ENCODE results near the gene UBE3A. TPM values are rescaled to one million over a fixed set of nuclear protein-coding genes. Genes with fewer than 3 reads are reported as not detected.

UBE3A gene
- total RNA-seq, 1 experiment from 2014 or later: 104 TPM

DNA sequence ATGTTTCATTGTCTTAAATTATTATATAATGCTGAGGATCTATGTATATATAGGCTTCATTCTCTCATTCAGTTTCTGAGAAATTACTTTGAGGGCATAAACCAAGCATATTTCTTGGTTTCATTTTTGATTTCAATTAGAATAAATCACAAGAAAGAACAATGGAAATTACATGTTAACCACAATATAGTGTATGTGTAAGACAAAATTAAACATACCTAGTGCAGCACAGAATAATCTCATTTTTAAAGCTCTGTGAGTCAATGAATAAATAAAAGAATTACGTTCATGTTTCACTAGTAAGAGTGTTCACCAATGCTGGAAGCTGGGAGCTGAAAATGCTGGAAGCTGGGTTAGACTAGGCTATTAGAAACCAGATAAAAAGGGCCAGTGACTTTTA lies 72.8 kb downstream of the UBE3A start:
- no peaks in the 10 kb centered on the region for H3K4me1 ChIP-seq (ENCODE audit: control insufficient read depth in 1 of 2, insufficient read depth in 2 of 2, low read length in 2 of 2)
- no peak overlapping the region for H3K27ac ChIP-seq (ENCODE audit: low read depth, low read length)
- no peak for ATAC-seq
- ChIA-PET POLR2A (no interaction called here), CTCF (no interaction called here), RAD21 (ENCODE audit: low non-redundant PET in 1 of 2, low total read pairs in 2 of 2, uncharacterized antibody in 2 of 2, unreplicated experiment in 2 of 2) (no interaction called here)
- no peaks in the 10 kb centered on the region; the same call in 1 of the 2 replicates for H4K20me1 ChIP-seq (ENCODE audit: insufficient read depth)
- no peak overlapping the region for H3K4me2 ChIP-seq (ENCODE audit: low read length)
- DNase-seq (ENCODE audit: low read depth, low spot score): no peak
- no peak overlapping the region for H3K4me3 ChIP-seq (replicated peaks in 1 of 2; ENCODE audit: low read depth in 1 of 2, low read length in 2 of 2)
- BruUV-seq (replicated peaks): no TSS peak
- no peak for TF ChIP-seq FOSL1 (IDR thresholded peaks at IDR 0.05; ENCODE audit: low read depth)
- TF ChIP-seq SRF (IDR thresholded peaks at IDR 0.05; ENCODE audit: low read depth): no peak
- TF ChIP-seq CBX3 (IDR thresholded peaks at IDR 0.05; ENCODE audit: low read depth): no peak
- no peak for TF ChIP-seq EZH2phosphoT487 (IDR thresholded peaks at IDR 0.05; ENCODE audit: borderline replicate concordance)
- H3K27me3 ChIP-seq (ENCODE audit: insufficient read depth, low read length): no peaks in the 10 kb centered on the region
- H3K36me3 ChIP-seq (ENCODE audit: control insufficient read depth in 1 of 2, insufficient read depth in 2 of 2, low read length in 2 of 2): peaks cover 4 to 11% of the 10 kb centered on the region in 2 experiments; a peak in 3 of 4 replicates
- no peaks in the 10 kb centered on the region for H3K9me3 ChIP-seq (ENCODE audit: control insufficient read depth in 1 of 2, insufficient read depth in 1 of 2, low read depth in 1 of 2, low read length in 2 of 2)
- intact Hi-C loops (cut with micrococcal nuclease): no loop called here
- no peak overlapping the region for H2AFZ ChIP-seq (ENCODE audit: low read depth, low read length, poor library complexity, severe bottlenecking)
- H3K79me2 ChIP-seq (ENCODE audit: insufficient read depth, low read length): peaks cover 94% of the 10 kb centered on the region
- no peaks in the 10 kb centered on the region for H3K9me2 ChIP-seq (ENCODE audit: insufficient read depth)
- no peak overlapping the region for H3K9ac ChIP-seq (ENCODE audit: low read length)

DNA sequence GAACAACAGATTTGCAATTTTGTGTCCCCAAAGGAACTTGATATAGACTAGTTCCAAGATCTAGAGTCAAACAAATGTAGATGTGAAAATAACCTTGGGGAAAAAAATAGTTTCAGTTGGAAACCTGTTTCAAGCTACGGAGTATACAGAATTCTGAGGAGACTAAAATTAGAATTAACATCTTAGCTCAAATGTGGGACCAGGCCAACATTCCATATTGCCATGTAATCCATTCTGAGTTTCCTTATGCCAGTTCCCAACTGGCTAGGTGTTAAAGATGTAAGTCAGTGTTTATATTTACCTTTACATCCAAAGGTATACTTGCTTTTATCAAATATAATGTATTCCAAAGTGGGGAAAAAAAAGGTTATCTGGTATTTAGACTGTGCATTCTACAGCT lies 76.3 kb downstream of the UBE3A start:
- intact Hi-C loops (cut with micrococcal nuclease): no loop called here

More for the DNA sequence above, 76.3 kb downstream of the UBE3A start:
- Histone ChIP-seq H3K9me2 (ENCODE audit: insufficient read depth) (no peaks in the 10 kb centered on the region), H4K20me1 (ENCODE audit: insufficient read depth) (peaks cover 6% of the 10 kb centered on the region; the same call in 1 of the 2 replicates), H3K27me3 (ENCODE audit: insufficient read depth, low read length) (no peaks in the 10 kb centered on the region), H3K36me3 (ENCODE audit: control insufficient read depth in 1 of 2, insufficient read depth in 2 of 2, low read length in 2 of 2) (0 out of 4 replicates have a peak, but pooled peaks cover 0 to 2% of the 10 kb centered on the region in 2 experiments), H3K79me2 (ENCODE audit: insufficient read depth, low read length) (peaks cover 90% of the 10 kb centered on the region), H3K9ac (ENCODE audit: low read length) (no peak overlapping the region), H3K4me1 (ENCODE audit: control insufficient read depth in 1 of 2, insufficient read depth in 2 of 2, low read length in 2 of 2) (no peaks in the 10 kb centered on the region), H3K9me3 (ENCODE audit: control insufficient read depth in 1 of 2, insufficient read depth in 1 of 2, low read depth in 1 of 2, low read length in 2 of 2) (no peaks in the 10 kb centered on the region), H3K4me2 (ENCODE audit: low read length) (no peak overlapping the region), H2AFZ (ENCODE audit: low read depth, low read length, poor library complexity, severe bottlenecking) (no peak overlapping the region), H3K4me3 (replicated peaks in 1 of 2; ENCODE audit: low read depth in 1 of 2, low read length in 2 of 2) (no peak overlapping the region), H3K27ac (ENCODE audit: low read depth, low read length) (no peak overlapping the region)
- DNase-seq (ENCODE audit: low read depth, low spot score) (no peak), ATAC-seq (no peak)
- RAD21 ChIA-PET (ENCODE audit: low non-redundant PET in 1 of 2, low total read pairs in 2 of 2, uncharacterized antibody in 2 of 2, unreplicated experiment in 2 of 2): no interaction called here
- TF ChIP-seq TCF7L2 (IDR thresholded peaks at IDR 0.05; ENCODE audit: borderline replicate concordance, extremely low read depth, insufficient read depth, insufficient read length) (no peak), POLR2AphosphoS5 (IDR thresholded peaks at IDR 0.05; ENCODE audit: low read depth, low read length) (no peak), EZH2phosphoT487 (IDR thresholded peaks at IDR 0.05; ENCODE audit: borderline replicate concordance) (no peak), ZNF274 (IDR thresholded peaks at IDR 0.05; ENCODE audit: low read depth, low read length) (no peak), POLR2A (IDR thresholded peaks at IDR 0.05; ENCODE audit: borderline replicate concordance, extremely low read depth, insufficient read depth, insufficient read length) (no peak), ZFX (IDR thresholded peaks at IDR 0.05) (no peak), EGR1 (IDR thresholded peaks at IDR 0.05; ENCODE audit: low read depth) (no peak), SP1 (IDR thresholded peaks at IDR 0.05; ENCODE audit: low read depth) (no peak)
- TF ChIP-seq, protein P1, sequence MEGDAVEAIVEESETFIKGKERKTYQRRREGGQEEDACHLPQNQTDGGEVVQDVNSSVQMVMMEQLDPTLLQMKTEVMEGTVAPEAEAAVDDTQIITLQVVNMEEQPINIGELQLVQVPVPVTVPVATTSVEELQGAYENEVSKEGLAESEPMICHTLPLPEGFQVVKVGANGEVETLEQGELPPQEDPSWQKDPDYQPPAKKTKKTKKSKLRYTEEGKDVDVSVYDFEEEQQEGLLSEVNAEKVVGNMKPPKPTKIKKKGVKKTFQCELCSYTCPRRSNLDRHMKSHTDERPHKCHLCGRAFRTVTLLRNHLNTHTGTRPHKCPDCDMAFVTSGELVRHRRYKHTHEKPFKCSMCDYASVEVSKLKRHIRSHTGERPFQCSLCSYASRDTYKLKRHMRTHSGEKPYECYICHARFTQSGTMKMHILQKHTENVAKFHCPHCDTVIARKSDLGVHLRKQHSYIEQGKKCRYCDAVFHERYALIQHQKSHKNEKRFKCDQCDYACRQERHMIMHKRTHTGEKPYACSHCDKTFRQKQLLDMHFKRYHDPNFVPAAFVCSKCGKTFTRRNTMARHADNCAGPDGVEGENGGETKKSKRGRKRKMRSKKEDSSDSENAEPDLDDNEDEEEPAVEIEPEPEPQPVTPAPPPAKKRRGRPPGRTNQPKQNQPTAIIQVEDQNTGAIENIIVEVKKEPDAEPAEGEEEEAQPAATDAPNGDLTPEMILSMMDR (IDR thresholded peaks at IDR 0.05 in 2 of 3, conservative IDR thresholded peaks at IDR 0.05 in 1 of 3; ENCODE audit: borderline replicate concordance in 1 of 3, insufficient read depth in 1 of 3, low read depth in 2 of 3, low read length in 2 of 3): no peak
- TF ChIP-seq, protein P2, sequence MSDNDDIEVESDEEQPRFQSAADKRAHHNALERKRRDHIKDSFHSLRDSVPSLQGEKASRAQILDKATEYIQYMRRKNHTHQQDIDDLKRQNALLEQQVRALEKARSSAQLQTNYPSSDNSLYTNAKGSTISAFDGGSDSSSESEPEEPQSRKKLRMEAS (IDR thresholded peaks at IDR 0.05): no peak
- no TSS peak for BruUV-seq (replicated peaks)
- POLR2A ChIA-PET: no interaction called here
- CTCF ChIA-PET: no interaction called here
